CD14-positive monocyte (primary cell): ENCODE data around the gene ZNF608. TPM values are rescaled to one million over a fixed set of nuclear protein-coding genes. Genes with fewer than 3 reads are reported as not detected.

Source experiments
- DNase-seq, 3 donors: peaks; one replicate each; pipeline ENCODE4 v3.0.0-alpha.2; 2011 to 2022
- H2AFZ ChIP-seq: 2 replicates; pipeline ENCODE4 v1.6.0; 2012; ENCODE audit warnings: mild to moderate bottlenecking, low read depth, low read length, inconsistent platforms; ENCODE audit not compliant: insufficient read depth, poor library complexity, severe bottlenecking
- H3K27ac ChIP-seq, 2 donors: 1 replicate in 1 of 2; 2 replicates in 1 of 2; pipeline ENCODE4 v1.5.1; 2012 to 2013; ENCODE audit warnings: low read length in 2 of 2, control low read depth in 1 of 2, inconsistent platforms in 1 of 2, low read depth in 1 of 2, mild to moderate bottlenecking in 1 of 2
- H3K27me3 ChIP-seq, 2 donors: one replicate each; pipeline versions ENCODE4 v1.6.0 to v1.6.1; 2011 to 2013; ENCODE audit warnings: low read length in 2 of 2; ENCODE audit not compliant: control insufficient read depth in 2 of 2, insufficient read depth in 2 of 2
- H3K36me3 ChIP-seq, 2 donors: replicated peaks in 1 of 2; 1 replicate in 1 of 2; 2 replicates in 1 of 2; pipeline versions ENCODE4 v1.5.1 to v1.6.1; 2012 to 2013; ENCODE audit warnings: low read length in 2 of 2, control low read depth in 1 of 2, inconsistent platforms in 1 of 2, mild to moderate bottlenecking in 1 of 2; ENCODE audit not compliant: insufficient read depth in 2 of 2, control insufficient read depth in 1 of 2
- H3K4me1 ChIP-seq, 2 donors: 1 replicate in 1 of 2; 2 replicates in 1 of 2; pipeline versions ENCODE4 v1.5.1 to v1.6.1; 2012 to 2013; ENCODE audit warnings: low read length in 2 of 2, control low read depth in 1 of 2, inconsistent platforms in 1 of 2, mild to moderate bottlenecking in 1 of 2, moderate library complexity in 1 of 2; ENCODE audit not compliant: insufficient read depth in 2 of 2, control insufficient read depth in 1 of 2
- H3K4me2 ChIP-seq: replicated peaks from 2 replicates; pipeline ENCODE3; 2012; ENCODE audit warnings: low read length, moderate library complexity, mild to moderate bottlenecking; ENCODE audit not compliant: poor library complexity, severe bottlenecking; ENCODE audit errors: extremely low read depth
- H3K4me3 ChIP-seq, 3 experiments: fragments of 200-600 bp in 1 of 3; sonication (generic) in 1 of 3; replicated peaks in 1 of 3; 1 replicate in 2 of 3; 2 replicates in 1 of 3; pipeline ENCODE4 v1.5.1; 2011 to 2013; ENCODE audit warnings: low read length in 3 of 3, mild to moderate bottlenecking in 3 of 3, control low read depth in 2 of 3, low read depth in 2 of 3, inconsistent platforms in 1 of 3, moderate library complexity in 1 of 3
- H3K79me2 ChIP-seq: 2 replicates; pipeline ENCODE4 v1.6.0; 2012; ENCODE audit warnings: mild to moderate bottlenecking, control low read depth, inconsistent platforms, low read length, moderate library complexity; ENCODE audit not compliant: insufficient read depth
- H3K9ac ChIP-seq: 2 replicates; pipeline ENCODE4 v1.6.0; 2017; ENCODE audit warnings: low read length, mild to moderate bottlenecking; ENCODE audit not compliant: insufficient read depth, poor library complexity, severe bottlenecking
- H3K9me3 ChIP-seq, 2 donors: replicated peaks in 1 of 2; 1 replicate in 1 of 2; 2 replicates in 1 of 2; pipeline versions ENCODE4 v1.5.1 to v1.6.1; 2012 to 2013; ENCODE audit warnings: low read length in 2 of 2, control low read depth in 1 of 2; ENCODE audit not compliant: control insufficient read depth in 1 of 2, insufficient read depth in 1 of 2
- H4K20me1 ChIP-seq: 2 replicates; pipeline ENCODE4 v1.6.0; 2012; ENCODE audit warnings: mild to moderate bottlenecking, low read length, control low read depth, moderate library complexity; ENCODE audit not compliant: insufficient read depth
- H3K27ac Mint-ChIP-seq, 7 donors: one replicate each; pipeline ENCODE4 v1.8.0; 2020; ENCODE audit warnings: mild to moderate bottlenecking in 7 of 7, mixed read lengths in 7 of 7, moderate library complexity in 6 of 7, inconsistent platforms in 2 of 7
- H3K27me3 Mint-ChIP-seq, 3 donors: one replicate each; pipeline ENCODE4 v1.8.0; 2021 to 2022; ENCODE audit warnings: low read depth in 3 of 3, mild to moderate bottlenecking in 3 of 3, mixed read lengths in 3 of 3, moderate library complexity in 3 of 3, inconsistent platforms in 1 of 3
- H3K36me3 Mint-ChIP-seq, 2 donors: one replicate each; pipeline ENCODE4 v1.8.0; 2020; ENCODE audit warnings: mixed read lengths in 2 of 2, inconsistent platforms in 1 of 2, mild to moderate bottlenecking in 1 of 2
- H3K4me1 Mint-ChIP-seq: one replicate; pipeline ENCODE4 v1.8.0; 2020; ENCODE audit warnings: mild to moderate bottlenecking, mixed read lengths
- H3K4me3 Mint-ChIP-seq, 2 donors: one replicate each; pipeline ENCODE4 v1.8.0; 2020; ENCODE audit warnings: mild to moderate bottlenecking in 2 of 2, mixed read lengths in 2 of 2, moderate library complexity in 1 of 2
- H3K9me3 Mint-ChIP-seq, 7 donors: one replicate each; pipeline ENCODE4 v1.8.0; 2020 to 2022; ENCODE audit warnings: mixed read lengths in 7 of 7, mild to moderate bottlenecking in 6 of 7, moderate library complexity in 6 of 7, inconsistent platforms in 2 of 7
- CTCF ChIP-seq: fragments of 200-600 bp; IDR thresholded peaks from one replicate; pipeline ENCODE4 v1.8.0; 2022; ENCODE audit warnings: antibody characterized with exemption, mild to moderate bottlenecking
- WGBS: methylation state at CpG from one replicate; pipeline ENCODE4 v1.1.5; 2013; ENCODE audit warnings: missing lambda C conversion rate; ENCODE audit not compliant: insufficient coverage; 5-methylcytosine and 5-hydroxymethylcytosine counted together
- intact Hi-C, 2 donors: fragments of 100-400 bp; cut with micrococcal nuclease; formaldehyde crosslinking; loops; one replicate each; pipeline versions ENCODE4 v1.15.0 to v1.15.1; 2023
- polyA plus RNA-seq, 3 donors: library from polyadenylated mRNA; depleted of rRNA in 1 of 3; unstranded in 2 of 3; stranded (reverse) in 1 of 3; fragments of 300-500 nt in 2 of 3; fragments of >200 nt in 1 of 3; fragmentation: Illumina TruSeq in 2 of 3; gene quantifications; 1 replicate in 2 of 3; 2 replicates in 1 of 3; pipeline ENCODE4 v1.2.3, GENCODE V29; 2012 to 2021

Gene ZNF608
- polyA plus RNA-seq, 3 donors, result 0.05 TPM; not detected in 2

- peaks cover 0 to 6% of the 10 kb centered on the region in 2 donors for H3K27me3 ChIP-seq
- no peak for TF ChIP-seq CTCF
- H3K36me3 ChIP-seq, result no peaks in the 10 kb centered on the region
- peaks cover 9% of the 10 kb centered on the region for H3K4me1 Mint-ChIP-seq
- no peak overlapping the region for H2AFZ ChIP-seq
- H3K27ac Mint-ChIP-seq, result no peak overlapping the region
- no peak overlapping the region for H3K4me3 Mint-ChIP-seq
- no peak overlapping the region for H3K9ac ChIP-seq
- H3K4me3 ChIP-seq, result no peak overlapping the region
- DNase-seq, result no peak
- no peaks in the 10 kb centered on the region for H3K9me3 ChIP-seq
- H3K4me1 ChIP-seq, result peaks cover 3 to 9% of the 10 kb centered on the region in 2 donors
- no peaks in the 10 kb centered on the region for H3K36me3 Mint-ChIP-seq
- no peaks in the 10 kb centered on the region for H4K20me1 ChIP-seq
- H3K79me2 ChIP-seq, result no peaks in the 10 kb centered on the region
- H3K9me3 Mint-ChIP-seq, result no peaks in the 10 kb centered on the region
- H3K27me3 Mint-ChIP-seq, result peaks cover 8 to 11% (median 10%) of the 10 kb centered on the region in 3 donors
- H3K4me2 ChIP-seq, result no peak overlapping the region
- 100% methylated on average over 1 of the region's 3 CpGs for WGBS
- intact Hi-C loops, result no loop called here
- H3K27ac ChIP-seq, result no peak overlapping the region
Observed at GRCh38 chr5:124732428-124733328, 13.8 kb downstream of the ZNF608 start.

- no peak overlapping the region for H3K4me3 ChIP-seq
- Mint-ChIP-seq H3K36me3 (no peaks in the 10 kb centered on the region), H3K27ac (no peak overlapping the region), H3K4me3 (no peak overlapping the region), H3K27me3 (peaks cover 5 to 7% (median 6%) of the 10 kb centered on the region in 3 donors), H3K9me3 (peaks cover 0 to 2% (median 0%) of the 10 kb centered on the region in 7 donors), H3K4me1 (peaks cover 5% of the 10 kb centered on the region)
- H3K4me1 ChIP-seq, result peaks cover 3 to 6% of the 10 kb centered on the region in 2 donors
- H3K27ac ChIP-seq, result no peak overlapping the region
- no peak overlapping the region for H3K9ac ChIP-seq
- TF ChIP-seq CTCF, result no peak
- H3K27me3 ChIP-seq, result peaks cover 0 to 3% of the 10 kb centered on the region in 2 donors
- intact Hi-C loops, result no loop called here
- no peak overlapping the region for H3K4me2 ChIP-seq
- no peaks in the 10 kb centered on the region for H3K79me2 ChIP-seq
- no peaks in the 10 kb centered on the region for H3K9me3 ChIP-seq
- no peak overlapping the region for H2AFZ ChIP-seq
- 100% methylated on average over 1 of the region's 2 CpGs for WGBS
- H3K36me3 ChIP-seq, result no peaks in the 10 kb centered on the region
- no peak for DNase-seq
- no peaks in the 10 kb centered on the region for H4K20me1 ChIP-seq
Observed at GRCh38 chr5:124730381-124730780, 16.1 kb downstream of the ZNF608 start.
